Activated T-cell treated with anti-CD3 and anti-CD28 coated beads for 1 hour (primary cell): ENCODE data around the gene DDX56.
"Not testable (repeated sequence)": the region's sequence is repeated elsewhere in the genome, so short reads cannot be mapped to it uniquely, and the experiment has no call there.

Experiments used
- DNase-seq: peaks from one replicate; pipeline ENCODE4 v3.0.0-alpha.2; 2020; ENCODE audit warnings: low read depth

DDX56 gene

GRCh38 chr7:44573464-44574286 lies at the start of gene DDX56:
TSS of gene DDX56 (minus strand) at chr7:44573908. CDS start at chr7:44573895, 13 bp downstream.
- DNase-seq, result peak; percentile 89

GRCh38 chr7:44622342-44623151 lies 48.8 kb upstream of the DDX56 start:
- DNase-seq, result no peak

- no peak for DNase-seq
These were observed 48.0 kb upstream of the DDX56 start for GRCh38 chr7:44621750-44622103.

GRCh38 chr7:44621034-44621749 lies 47.5 kb upstream of the DDX56 start:
- no peak for DNase-seq

- no peak for DNase-seq
These were observed 45.0 kb upstream of the DDX56 start for GRCh38 chr7:44618753-44619152.

- DNase-seq, result no peak
These were observed 44.3 kb upstream of the DDX56 start for GRCh38 chr7:44618045-44618444.

- no peak for DNase-seq
These were observed 43.6 kb upstream of the DDX56 start for GRCh38 chr7:44617225-44617890.

- no peak for DNase-seq
These were observed 42.8 kb upstream of the DDX56 start for GRCh38 chr7:44616545-44616944.

GRCh38 chr7:44615793-44616192 lies 42.1 kb upstream of the DDX56 start:
- no peak for DNase-seq

GRCh38 chr7:44615149-44615611 lies 41.5 kb upstream of the DDX56 start:
- no peak for DNase-seq

- DNase-seq, result no peak
These were observed 36.1 kb upstream of the DDX56 start for GRCh38 chr7:44609829-44610228.

GRCh38 chr7:44608916-44609648 lies 35.4 kb upstream of the DDX56 start:
- DNase-seq, result no peak

GRCh38 chr7:44607141-44608068 lies 33.7 kb upstream of the DDX56 start:
- DNase-seq, result no peak

GRCh38 chr7:44606341-44607140 lies 32.8 kb upstream of the DDX56 start, which contains the start of gene OGDH:
TSS of gene OGDH (plus strand) at chr7:44606627. CDS start at chr7:44624344, 17,717 bp downstream.
- peak; percentile 98 for DNase-seq

- no peak for DNase-seq
These were observed 31.2 kb upstream of the DDX56 start for GRCh38 chr7:44604941-44605340.

GRCh38 chr7:44603193-44603592 lies 29.5 kb upstream of the DDX56 start:
- DNase-seq, result no peak

- no peak for DNase-seq
These were observed 28.8 kb upstream of the DDX56 start for GRCh38 chr7:44602576-44602910.

GRCh38 chr7:44599222-44599621 lies 25.5 kb upstream of the DDX56 start:
- DNase-seq, result no peak

GRCh38 chr7:44597181-44597580 lies 23.5 kb upstream of the DDX56 start:
- DNase-seq, result not testable (repeated sequence)
